Uterus (tissue), 2 donors: ENCODE results near the gene ARID5B.

Source experiments
- CTCF ChIP-seq, 4 experiments: fragments of 200-600 bp in 2 of 4; fragments of 450-650 bp in 2 of 4; sonication (generic) in 2 of 4; IDR thresholded peaks; one replicate each; pipeline ENCODE4 v1.5.1; 2016 to 2019; ENCODE audit warnings: antibody characterized with exemption in 4 of 4, mild to moderate bottlenecking in 2 of 4, moderate library complexity in 1 of 4
- POLR2A ChIP-seq, 2 donors: fragments of 450-650 bp; IDR thresholded peaks; one replicate each; pipeline ENCODE4 v1.6.1; 2016; ENCODE audit warnings: antibody characterized with exemption in 2 of 2, mild to moderate bottlenecking in 1 of 2, moderate library complexity in 1 of 2

DNA sequence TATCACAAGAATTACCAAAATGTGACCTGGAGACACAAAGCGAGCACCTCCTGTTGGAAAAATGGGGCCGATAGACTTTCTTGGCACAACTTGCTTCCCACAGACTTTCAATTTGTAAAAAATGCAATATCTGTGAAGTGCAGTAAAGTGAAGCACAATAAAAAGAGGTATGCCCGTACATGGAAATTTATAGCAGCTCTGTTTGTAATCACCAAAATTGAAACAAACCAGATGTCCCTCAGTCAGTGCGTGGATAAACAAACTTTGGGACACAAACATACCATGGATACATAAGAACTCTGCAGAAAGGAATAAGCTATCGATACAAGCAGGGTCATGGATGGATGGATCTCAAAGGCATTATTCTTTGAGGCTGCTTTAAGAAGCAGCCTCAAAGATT, 33.6 kb downstream of the ARID5B start:
- TF ChIP-seq CTCF (IDR thresholded peaks at IDR 0.05): no peak
- no peak for TF ChIP-seq POLR2A (IDR thresholded peaks at IDR 0.05)
